GM18508 (cell line): ENCODE data around the gene GLIS1.

Experiments used
- ATAC-seq: cut with Tn5 transposase; IDR thresholded peaks from one replicate; pipeline ENCODE4 v1.9.1; 2021; ENCODE audit warnings: moderate number of reproducible peaks; ENCODE audit not compliant: insufficient read depth, unreplicated experiment

Gene GLIS1

GRCh38 chr1:53737648-53738204 is 1.2 kb downstream of the GLIS1 start:
- no peak for ATAC-seq

- no peak for ATAC-seq
Measured at GRCh38 chr1:53736290-53736689, 2.7 kb downstream of the GLIS1 start.

- ATAC-seq: no peak
Measured at GRCh38 chr1:53735681-53736080, 3.3 kb downstream of the GLIS1 start.

- no peak for ATAC-seq
Measured at GRCh38 chr1:53735261-53735660, 3.7 kb downstream of the GLIS1 start.

GRCh38 chr1:53734650-53735211 is 4.2 kb downstream of the GLIS1 start:
- ATAC-seq: no peak

GRCh38 chr1:53733975-53734649 is 4.9 kb downstream of the GLIS1 start:
- no peak for ATAC-seq

GRCh38 chr1:53733447-53733931 is 5.5 kb downstream of the GLIS1 start:
- ATAC-seq: no peak

- no peak for ATAC-seq
Measured at GRCh38 chr1:53732912-53733317, 6.0 kb downstream of the GLIS1 start.

GRCh38 chr1:53732409-53732808 is 6.6 kb downstream of the GLIS1 start:
- no peak for ATAC-seq

- no peak for ATAC-seq
Measured at GRCh38 chr1:53731779-53732305, 7.1 kb downstream of the GLIS1 start.

GRCh38 chr1:53731043-53731600 is 7.8 kb downstream of the GLIS1 start:
- no peak for ATAC-seq

- no peak for ATAC-seq
Measured at GRCh38 chr1:53730224-53730865, 8.6 kb downstream of the GLIS1 start.

- no peak for ATAC-seq
Measured at GRCh38 chr1:53729456-53730223, 9.3 kb downstream of the GLIS1 start.

GRCh38 chr1:53728702-53729455 is 10.1 kb downstream of the GLIS1 start:
- no peak for ATAC-seq

- no peak for ATAC-seq
Measured at GRCh38 chr1:53728196-53728595, 10.8 kb downstream of the GLIS1 start.

GRCh38 chr1:53727461-53728092 is 11.4 kb downstream of the GLIS1 start:
- ATAC-seq: no peak

GRCh38 chr1:53726009-53726600 is 12.9 kb downstream of the GLIS1 start:
- no peak for ATAC-seq

GRCh38 chr1:53725238-53725689 is 13.7 kb downstream of the GLIS1 start:
- no peak for ATAC-seq
